Measurements from ENCODE around the gene LSP1.
"Not testable (repeated sequence)": the region's sequence is repeated elsewhere in the genome, so short reads cannot be mapped to it uniquely, and the experiment has no call there.

LSP1 gene, protein sequence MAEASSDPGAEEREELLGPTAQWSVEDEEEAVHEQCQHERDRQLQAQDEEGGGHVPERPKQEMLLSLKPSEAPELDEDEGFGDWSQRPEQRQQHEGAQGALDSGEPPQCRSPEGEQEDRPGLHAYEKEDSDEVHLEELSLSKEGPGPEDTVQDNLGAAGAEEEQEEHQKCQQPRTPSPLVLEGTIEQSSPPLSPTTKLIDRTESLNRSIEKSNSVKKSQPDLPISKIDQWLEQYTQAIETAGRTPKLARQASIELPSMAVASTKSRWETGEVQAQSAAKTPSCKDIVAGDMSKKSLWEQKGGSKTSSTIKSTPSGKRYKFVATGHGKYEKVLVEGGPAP
- 31.2 to 384 (median 188) reads per million in 3 experiments for total RNA-seq

DNA sequence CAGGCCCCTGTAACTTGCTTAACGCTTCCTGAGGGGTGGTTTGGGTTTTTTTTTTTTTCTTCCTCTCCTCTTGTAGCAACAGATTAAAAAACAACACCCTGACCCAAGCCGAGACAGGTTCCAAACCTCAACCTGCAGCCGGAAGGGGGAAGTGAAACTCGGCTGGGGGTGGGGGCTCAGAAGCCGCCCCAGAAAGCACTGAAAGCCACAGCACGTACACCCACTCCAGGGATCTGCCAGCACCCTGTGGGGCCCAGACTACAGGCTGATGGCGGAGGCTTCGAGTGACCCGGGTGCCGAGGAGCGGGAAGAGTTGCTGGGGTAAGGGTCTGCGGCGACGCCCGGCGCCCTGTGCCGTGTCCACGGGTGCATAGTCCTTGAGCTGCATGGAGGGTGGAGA, at the start of gene LSP1:
TSS of gene LSP1 (plus strand) at position 208 of the 400 bp plus-strand sequence. CDS start at position 269, 61 bp downstream.
- DNase-seq = peak; percentile 87

DNA sequence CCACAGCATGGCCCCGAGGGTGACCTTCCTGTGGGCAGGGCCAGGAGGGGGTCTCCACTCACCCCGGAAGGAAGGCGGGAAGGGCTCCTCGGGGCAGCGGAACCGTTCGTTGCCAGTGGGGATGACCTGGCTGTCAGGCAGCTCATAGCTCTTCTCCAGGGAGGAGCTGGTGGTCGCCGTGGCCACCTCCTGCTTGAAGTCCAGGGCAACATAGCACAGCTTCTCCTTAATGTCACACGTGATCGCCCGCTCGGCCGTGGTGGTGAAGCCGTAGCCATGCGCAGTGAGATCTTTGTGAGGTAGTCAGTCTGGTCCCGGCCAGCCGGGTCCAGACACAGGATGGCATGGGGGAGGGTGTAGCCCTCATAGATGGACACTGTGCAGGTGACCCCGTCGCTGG, 49.6 kb upstream of the LSP1 start:
- no peak for DNase-seq

DNA sequence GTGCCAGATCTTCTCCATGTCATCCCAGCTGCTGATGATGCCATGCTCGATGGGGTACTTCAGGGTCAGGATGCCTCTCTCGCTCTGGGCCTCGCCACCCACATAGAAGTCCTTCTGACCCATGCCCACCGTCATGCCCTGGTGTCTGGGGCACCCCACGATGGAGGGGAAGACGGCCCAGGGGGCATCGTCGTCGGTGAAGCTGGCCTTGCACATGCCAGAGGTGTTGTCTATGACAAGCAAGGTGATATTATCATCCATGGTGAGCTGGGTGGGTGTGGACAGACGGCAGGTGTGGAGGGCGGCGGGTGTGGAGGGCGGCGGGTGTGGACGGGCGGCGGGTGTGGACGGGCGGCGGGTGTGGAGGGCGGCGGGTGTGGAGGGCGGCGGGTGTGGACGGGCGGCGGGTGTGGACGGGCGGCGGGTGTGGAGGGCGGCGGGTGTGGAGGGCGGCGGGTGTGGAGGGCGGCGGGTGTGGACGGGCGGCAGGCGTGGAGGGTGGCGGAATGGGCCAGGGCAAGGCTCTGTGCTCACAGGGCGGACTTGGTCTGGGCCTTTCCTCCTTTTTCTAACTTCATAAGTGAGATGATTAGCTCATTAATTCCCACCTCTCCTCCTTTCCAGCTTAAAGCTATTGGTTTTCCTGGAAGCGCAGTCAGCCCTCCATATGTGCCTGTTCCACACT, 48.9 kb upstream of the LSP1 start:
- not testable (repeated sequence) for DNase-seq

DNA sequence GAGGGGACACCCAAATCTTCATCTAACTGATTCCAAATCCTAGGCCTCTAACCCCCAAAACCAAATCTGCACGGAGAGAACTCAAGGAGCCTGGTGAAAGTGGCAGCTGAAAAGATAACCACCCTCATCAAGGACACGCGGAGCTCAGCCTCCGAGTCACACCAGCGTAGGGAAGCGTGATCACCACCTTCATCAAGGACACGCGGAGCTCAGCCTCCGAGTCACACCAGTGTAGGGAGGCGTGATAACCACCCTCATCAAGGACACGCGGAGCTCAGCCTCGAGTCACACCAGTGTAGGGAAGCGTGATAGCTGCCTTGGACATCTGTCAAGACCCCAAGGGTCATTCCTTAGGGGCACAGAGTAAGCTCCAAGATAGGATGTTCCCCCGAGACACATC, 47.4 kb upstream of the LSP1 start:
- DNase-seq = no peak

DNA sequence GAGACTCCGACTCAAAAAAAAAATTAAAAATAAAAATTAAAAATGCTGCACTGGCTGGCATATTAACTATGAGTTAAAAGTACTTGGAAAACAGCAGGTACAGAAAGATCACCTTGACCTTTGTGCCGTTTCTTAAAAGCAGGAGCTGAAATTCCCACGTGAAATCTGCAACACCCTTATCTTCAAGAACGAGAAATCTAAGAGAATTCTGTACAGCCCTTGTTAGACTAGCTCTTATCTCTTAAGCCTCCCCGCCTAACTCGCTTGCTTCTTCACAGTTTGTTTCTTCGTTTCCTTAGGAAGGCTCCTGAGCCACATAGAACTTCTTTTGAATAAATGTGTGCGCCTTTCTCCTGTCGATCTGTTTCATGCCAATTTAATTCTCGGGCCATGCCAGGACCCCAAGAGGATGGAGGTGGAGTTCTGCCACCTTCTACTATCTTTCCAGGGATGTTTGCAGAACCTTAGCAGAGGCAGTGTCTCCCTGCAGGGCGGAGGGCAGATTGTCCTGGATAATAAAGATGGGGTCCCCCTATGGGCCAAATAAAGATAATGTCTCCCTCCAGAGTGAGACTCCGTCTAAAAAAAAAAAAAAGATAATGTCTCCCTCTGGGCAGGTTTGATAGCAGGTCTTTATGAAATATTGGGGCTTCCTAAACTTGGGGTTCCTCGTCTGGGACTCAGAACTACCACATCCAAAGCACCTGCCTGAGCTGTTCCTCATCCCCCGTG, 45.5 kb upstream of the LSP1 start:
- no peak for DNase-seq

DNA sequence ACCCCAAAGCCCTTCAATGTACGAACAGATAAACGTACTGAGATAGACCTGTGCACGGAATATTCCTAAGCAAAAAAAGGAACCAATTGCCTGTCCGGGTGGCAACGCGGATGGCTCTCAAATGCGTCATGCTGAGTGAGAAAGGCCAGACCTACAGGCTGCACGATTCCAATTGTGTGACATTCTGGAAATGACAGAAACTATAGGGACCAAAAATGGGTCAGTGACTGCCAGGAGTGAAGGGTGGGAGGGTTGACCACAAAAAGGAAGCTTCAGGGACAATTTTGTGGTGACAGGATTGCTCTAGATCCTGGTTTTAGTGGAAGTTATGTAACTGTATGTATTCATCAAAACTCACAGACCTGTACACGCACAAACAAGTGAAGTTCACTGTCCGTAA, 42.1 kb upstream of the LSP1 start:
- no peak for DNase-seq

DNA sequence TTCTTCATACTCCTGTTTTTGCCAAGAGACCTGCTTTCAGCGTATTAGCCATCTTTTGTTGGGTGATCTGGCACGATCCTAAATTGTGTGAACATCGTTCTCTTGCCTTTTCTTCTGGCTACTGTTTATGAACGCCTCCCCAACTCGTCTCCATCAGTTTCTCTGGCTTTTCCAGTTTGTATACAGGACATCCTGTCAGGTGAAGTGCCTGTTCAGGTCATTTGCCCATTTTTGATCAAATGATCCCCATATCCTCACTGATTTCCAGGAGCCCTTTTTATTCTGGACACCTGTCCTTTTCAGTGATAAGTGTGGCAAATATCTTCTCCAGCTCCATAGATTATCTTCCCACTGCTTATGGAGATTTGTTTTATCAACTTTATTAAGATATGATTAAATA, 40.6 kb upstream of the LSP1 start:
- no peak for DNase-seq

DNA sequence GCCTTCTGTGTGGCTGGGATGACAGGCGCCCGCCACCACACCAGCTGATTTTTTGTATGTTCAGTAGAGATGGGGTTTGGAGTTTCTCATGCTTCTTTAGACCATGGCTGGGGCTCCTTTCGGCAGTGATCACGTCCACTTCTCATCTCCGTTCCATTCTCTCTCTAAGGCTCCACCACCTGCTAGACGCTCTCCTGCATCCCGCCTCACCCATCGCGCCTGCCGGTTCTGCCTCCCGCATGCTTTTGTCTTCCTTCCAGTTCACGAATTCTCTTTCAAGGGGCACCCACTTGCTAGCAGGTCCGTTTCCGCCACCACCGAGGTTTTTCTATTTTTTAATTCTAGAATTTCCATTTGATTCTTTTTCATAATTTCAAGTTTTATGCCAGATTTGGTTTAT, 40.1 kb upstream of the LSP1 start:
- no peak for DNase-seq

DNA sequence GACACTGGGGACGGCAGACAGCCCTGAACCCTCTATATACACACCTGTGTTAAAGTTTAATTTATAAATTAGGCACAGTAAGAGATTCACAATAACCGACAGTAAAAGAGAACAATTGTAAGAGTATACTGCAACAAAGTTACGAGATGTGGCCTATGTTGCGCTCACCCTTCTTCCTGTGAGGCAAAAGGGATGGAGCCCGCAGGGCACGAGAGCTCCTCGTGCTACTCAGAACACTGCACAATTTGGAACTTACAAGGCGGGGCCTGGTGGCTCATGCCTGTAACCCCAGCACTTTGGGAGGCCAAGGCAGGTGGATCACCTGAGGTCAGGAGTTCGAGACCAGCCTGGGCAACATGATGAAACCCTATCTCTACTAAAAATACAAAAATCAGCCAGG, 39.5 kb upstream of the LSP1 start:
- not testable (repeated sequence) for DNase-seq

DNA sequence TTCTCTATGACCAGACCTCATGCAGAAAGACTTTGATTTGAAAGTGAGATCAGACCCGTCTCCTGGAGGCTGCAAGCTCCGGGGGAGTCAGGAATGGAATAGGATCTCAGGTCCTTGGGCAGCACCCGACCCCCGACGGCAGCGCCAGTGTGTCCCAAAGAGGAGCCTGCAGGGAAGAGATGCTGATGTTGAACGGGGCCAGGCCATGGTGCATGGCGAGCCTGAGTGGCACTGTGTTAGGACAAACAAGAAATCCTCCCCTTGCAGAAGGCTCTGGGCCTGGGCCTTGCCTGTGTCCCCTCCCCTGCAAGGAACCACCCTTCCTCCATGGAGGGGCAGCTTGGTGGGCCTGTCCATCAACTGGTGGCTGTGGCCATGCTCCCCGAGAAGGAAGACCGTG, 38.2 kb upstream of the LSP1 start:
- no peak for DNase-seq

DNA sequence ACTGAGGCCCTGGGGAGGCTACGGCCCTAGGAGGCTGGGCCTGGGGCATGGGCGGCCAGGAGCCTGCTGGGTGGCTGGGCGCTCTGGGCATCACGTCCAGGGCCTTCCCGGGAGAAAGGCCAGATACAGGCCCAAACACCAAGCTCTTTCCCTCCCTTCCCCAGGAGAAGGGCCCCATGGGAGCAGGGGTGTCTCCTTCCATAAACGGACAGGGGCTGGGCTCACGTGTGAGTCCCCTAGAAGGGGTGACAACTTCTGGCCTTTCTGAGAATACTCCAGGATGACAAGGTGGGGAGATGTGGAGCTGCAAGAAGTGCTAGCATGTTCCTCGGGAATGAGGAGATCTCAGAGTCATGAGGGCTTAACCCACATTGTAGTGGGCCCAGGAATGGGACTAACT, 37.6 kb upstream of the LSP1 start:
- no peak for DNase-seq

DNA sequence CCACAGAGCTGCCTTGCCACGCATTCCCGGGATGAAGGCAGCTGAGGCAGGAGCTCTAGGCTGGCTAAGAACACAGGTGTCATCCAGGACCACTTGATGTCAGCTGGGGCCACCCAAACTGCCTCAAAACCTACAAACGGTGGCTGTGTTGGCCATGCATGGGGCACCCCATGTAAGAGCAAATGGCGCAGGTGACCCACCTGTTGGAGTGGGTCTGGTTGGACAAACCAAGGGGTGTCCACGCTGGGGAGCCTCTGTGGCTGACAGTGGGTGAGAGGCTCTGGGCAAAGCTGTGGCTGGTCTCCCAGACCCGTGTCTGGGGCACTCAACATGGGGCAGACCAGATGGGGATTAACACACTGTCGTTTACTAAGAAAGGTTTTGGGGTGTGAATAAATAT, 37.1 kb upstream of the LSP1 start:
- DNase-seq = no peak

DNA sequence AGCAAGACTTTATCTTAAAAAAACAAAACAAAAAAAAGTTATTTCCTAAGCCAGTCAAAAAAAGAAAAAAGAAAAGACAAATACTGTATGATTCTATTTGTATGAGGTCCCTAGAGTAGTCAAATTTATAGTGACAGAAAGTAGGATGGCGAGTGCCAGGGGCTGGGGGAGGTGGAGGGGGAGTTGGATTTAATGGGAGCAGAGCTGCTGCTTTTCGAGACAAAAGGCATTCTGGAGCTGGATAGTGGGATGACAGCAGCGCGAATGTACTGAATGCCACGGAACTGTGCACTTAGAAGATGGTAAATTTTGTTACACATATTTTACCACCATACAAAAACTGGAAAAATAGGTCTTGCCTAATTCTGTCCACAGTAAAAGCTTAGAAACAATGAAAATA, 35.9 kb upstream of the LSP1 start:
- DNase-seq = no peak

DNA sequence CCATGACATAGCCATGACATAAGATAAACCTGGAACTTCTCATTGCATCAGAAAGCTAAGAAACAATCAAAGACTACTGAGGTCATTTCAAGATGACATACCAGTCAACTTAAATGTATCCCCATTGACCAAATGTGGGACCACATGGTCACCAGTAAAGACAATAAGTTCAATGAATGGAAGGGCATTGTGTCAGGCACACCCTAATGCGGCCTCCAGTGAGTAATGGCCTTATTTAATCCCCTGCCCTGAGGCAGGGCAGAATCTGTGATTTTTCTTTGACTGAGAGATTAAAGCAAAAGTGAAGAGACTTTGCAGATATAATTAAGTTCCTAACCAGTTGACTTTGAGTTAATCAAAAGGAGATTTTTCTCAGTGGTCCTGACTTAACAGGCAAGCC, 35.4 kb upstream of the LSP1 start:
- no peak for DNase-seq

DNA sequence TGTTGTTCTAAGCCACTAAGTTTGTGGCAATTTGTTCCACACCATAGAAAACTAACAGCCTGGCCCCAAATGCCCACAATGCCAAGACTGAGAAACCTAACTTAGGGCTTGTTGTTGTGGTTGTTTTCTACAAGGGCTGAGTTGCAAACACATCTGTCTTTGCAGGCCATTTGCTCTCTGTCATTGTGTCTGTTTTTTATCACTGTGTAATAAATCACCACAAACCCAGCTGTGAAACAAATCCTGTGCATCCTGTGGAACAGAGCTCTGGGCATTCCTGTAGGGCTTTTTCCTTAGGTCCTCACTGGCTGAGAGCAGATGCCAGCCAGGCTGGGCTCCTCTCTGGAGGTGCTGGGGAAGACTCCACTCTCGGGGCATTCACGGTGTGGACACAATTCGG, 33.8 kb upstream of the LSP1 start:
- DNase-seq = no peak

DNA sequence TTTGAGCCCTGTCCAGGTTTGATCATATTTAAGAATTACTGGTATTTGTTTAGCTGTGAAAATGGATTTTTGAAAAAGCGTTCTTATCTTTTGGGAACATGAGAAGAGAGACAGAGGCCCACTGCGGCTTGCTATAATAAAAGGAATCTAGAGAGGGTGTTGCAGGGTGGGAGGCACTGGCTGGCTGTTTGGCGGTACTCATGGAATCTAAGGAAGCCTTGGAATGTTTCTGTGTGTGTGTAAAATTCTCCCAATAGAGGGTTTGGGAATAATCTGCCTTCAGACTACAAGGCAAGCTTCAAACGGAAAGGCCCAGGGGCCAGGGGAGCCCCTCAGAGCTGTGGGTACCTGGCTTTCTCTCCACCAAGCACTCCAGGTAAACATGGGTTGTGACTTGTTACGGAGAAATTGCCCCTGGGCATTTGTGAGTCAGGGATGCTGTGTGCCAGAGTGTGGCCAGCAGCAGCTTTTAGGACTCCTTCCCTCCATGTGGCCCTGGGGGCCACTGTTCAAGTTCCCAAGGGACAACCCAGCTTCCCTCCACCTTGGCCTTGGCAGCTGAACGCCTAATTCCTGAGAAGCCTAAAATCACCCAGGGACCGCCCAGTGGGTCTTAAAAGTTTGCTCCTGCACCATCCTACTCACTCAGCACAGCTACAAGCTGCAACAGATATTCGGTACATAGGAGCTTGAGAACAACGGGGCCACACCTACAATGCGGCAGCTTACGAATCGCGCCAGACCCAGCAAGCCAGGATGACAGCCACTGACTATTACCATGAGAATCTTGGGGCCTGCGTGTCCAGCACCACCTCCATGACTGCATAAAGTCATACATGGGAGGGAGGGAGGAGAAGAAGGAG, 32.2 kb upstream of the LSP1 start:
- DNase-seq = no peak

DNA sequence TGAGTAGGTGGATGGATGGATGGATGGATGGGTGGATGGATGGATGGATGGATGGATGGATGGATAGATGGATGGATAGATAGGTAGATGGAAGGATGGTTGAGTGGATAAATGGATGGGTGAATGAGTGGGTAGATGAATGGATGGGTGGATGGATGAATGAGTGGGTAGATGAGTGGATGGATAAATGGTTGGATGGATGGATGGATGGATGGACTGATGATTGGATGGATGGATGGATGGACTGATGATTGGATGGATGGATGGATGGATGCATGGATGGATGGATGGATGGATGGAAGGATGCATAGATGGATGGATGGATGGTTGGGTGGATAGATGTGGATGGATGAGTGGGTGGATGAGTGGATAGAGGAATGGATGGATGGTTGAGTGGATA, 31.3 kb upstream of the LSP1 start:
- DNase-seq = no peak

DNA sequence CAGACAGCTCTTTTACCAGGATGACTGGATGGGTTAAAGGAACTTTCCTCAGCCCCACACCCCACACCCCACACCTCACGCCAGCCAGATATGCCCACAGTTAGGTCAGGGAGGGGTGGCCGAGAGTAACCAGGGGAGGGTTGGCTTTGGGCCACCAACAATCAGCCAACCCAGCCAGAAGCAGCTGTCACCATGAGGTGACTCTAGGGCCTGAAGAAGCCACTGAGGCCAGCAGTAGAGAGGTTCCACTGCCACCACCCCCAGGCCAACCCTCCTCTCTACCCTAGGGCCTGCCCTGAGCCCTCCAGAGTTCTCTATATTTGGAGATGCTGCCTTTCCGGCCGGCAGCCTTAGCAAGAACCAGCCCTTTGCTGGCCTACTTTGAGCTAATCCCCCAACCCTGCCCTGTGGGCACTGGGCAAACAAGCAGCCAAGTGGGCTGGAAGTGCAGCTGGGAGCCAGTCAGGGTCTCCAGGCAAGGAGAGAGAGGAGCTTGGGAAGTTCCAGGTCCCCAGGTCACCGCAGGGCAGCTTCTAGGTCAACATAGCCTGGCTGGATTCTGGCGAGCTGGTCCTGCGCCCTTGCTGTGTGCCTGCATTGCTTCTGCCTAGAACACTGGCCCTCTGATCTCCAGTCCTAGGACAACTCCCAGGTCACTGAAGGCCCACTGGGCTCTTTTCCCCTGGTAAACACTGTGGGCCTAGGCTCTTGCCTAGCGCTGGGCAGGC, 30.1 kb upstream of the LSP1 start:
- no peak for DNase-seq

DNA sequence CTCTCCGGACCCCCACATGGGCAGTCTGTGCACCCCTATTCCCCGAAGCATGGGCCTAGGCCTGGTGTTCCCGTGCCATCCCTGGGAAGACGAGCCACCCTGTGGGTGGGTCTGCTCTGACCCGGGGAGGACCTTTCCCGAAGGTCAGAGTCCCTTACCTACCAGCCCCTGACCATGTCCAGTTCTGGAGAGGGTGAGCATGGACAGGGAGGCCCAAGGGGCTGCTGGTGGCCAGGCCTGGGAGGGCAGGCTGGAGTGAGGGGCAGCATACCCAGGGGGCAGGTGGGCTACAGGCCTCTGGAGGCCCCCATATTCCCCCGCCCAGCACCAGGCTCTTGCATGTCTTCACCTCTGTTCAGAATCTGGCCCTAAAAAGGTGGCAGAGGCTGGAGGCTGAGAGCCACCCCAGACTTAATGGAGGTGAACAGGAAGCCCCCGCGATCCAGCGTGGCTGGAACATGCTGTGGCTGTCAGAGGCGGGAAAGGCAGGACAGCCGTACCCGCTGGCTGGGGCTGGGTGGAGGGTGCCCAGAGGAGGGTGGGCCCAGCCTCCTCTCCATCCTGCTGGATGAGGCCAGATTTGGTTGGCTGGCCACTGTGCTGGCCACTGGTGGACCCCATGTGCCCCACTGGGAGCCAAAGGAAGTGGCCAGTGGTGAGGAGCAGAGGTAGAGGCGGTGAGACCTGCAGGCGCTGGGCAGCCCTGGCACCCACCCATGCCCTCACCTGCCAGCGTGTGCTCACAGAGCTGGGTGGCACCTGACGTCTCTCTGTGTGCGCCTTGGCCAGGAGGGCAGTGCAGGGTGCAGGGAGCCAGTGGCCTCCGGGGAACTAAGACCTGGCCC, 29.3 kb upstream of the LSP1 start:
- DNase-seq = no peak

DNA sequence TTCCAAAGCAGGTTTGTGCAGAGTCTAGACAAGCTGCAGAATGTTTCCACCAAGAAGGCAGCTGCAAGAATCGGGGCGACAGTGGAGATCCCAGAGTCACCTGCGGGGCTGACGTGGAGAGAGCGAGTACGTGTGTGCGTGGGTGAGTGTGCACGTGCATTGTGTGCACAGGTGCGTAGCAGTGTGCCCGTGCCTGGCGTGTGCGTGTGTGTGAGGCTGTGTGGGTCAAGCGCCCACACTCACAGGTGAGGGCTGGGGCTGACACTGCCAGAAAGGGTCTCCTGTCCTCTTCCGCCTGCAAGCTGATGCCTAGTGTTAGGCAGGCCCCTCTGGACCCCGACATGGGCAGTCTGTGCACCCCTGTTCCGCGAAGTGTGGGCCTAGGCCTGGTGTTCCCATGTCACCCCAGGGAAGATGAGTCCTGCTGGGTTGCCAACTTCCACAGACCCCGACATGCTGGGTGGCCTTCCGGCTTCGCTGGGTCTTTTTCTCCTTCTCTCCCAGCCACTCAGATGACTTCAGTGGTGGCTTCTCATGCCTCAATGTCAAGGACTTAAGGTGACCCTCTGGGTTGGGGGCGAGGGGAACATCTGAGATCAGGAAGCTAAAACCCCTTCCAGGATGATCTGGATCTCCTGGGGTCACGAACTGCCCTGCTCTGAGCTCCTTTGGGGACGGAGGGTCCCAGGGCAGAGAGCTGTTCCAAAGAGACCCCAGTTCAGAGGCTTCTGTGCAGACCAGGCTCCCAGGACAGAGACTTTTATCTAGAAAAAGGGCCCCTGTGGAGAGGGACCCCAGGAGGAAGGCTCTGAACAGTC, 28.5 kb upstream of the LSP1 start:
- no peak for DNase-seq

All from central memory CD4-positive, alpha-beta T cell (primary cell).